A549 (cell line): ENCODE results near the gene CNOT10.

ENCODE experiments used
- CHD2 ChIP-seq: fragments of 150-350 bp; IDR thresholded peaks from 2 replicates; pipeline ENCODE4 v1.6.1; 2014; ENCODE audit warnings: low read length; ENCODE audit not compliant: partially characterized antibody
- RAD21 ChIP-seq, 2 experiments: fragments of >200 bp in 1 of 2; sonication (Bioruptor Twin) in 1 of 2; formaldehyde crosslinking in 1 of 2; IDR thresholded peaks in 1 of 2; conservative IDR thresholded peaks in 1 of 2; 2 replicates in 1 of 2; 3 replicates in 1 of 2; pipeline ENCODE4 v1.6.1; 2012 to 2018; ENCODE audit warnings: inconsistent platforms in 1 of 2
- TF ChIP-seq, protein P1 (sequence below): fragments of >200 bp; sonication (Bioruptor Twin); formaldehyde crosslinking; IDR thresholded peaks from 3 replicates; pipeline ENCODE4 v1.5.1; 2016

DNA sequence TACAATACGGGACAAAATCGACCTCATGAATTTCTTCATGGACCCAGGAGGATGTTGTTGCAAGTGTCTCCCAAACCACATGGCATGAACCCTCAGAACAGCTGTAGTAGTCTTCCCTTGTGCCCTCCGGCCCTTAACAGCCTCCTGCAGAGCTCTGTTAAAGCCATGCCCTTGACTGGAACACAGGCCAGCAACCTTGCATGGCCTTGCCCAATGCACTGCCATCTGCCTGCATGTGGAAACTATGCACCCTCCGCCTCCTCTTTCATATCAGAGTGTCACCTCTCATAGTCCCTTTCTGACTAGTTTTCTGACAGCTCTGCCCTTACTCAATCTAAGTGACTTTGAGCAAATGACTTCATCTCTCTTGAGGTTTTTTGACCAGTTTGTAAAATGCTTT, 93.4 kb downstream of the CNOT10 start:
- TF ChIP-seq, protein P1, sequence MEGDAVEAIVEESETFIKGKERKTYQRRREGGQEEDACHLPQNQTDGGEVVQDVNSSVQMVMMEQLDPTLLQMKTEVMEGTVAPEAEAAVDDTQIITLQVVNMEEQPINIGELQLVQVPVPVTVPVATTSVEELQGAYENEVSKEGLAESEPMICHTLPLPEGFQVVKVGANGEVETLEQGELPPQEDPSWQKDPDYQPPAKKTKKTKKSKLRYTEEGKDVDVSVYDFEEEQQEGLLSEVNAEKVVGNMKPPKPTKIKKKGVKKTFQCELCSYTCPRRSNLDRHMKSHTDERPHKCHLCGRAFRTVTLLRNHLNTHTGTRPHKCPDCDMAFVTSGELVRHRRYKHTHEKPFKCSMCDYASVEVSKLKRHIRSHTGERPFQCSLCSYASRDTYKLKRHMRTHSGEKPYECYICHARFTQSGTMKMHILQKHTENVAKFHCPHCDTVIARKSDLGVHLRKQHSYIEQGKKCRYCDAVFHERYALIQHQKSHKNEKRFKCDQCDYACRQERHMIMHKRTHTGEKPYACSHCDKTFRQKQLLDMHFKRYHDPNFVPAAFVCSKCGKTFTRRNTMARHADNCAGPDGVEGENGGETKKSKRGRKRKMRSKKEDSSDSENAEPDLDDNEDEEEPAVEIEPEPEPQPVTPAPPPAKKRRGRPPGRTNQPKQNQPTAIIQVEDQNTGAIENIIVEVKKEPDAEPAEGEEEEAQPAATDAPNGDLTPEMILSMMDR, result no peak
- no peak for TF ChIP-seq CHD2
- no peak for TF ChIP-seq RAD21 (conservative IDR thresholded peaks at IDR 0.05 in 1 of 2, IDR thresholded peaks at IDR 0.05 in 1 of 2)
